Endometrial microvascular endothelial cells (primary cell): ENCODE data around the gene NSFL1C. TPM values are rescaled to one million over a fixed set of nuclear protein-coding genes. Genes with fewer than 3 reads are reported as not detected.

Source experiments
- in situ Hi-C: cut with HindIII; loops from 2 replicates; pipeline ENCODE4 v1.10.0; 2017; ENCODE audit warnings: low sequenced_read_pairs, low pct_unique_long_range_greater_than_20kb; ENCODE audit errors: inconsistent ontology term
- total RNA-seq: library from RNA; depleted of rRNA; stranded (reverse); fragments of >200 nt; gene quantifications from one replicate; pipeline ENCODE4 v1.2.3, GENCODE V29; 2015; ENCODE audit errors: inconsistent ontology term

NSFL1C gene
- total RNA-seq, 1 donor from 2014 or later, result 54.2 TPM

GRCh38 chr20:1434571-1435336, 31.9 kb downstream of the NSFL1C start:
- in situ Hi-C loops, result loop anchor here (10.0 kb wide), 1 partner anchor 110 kb away; the partner anchor contains the start of gene SDCBP2

- in situ Hi-C loops, result loop anchor here (10.0 kb wide), 1 partner anchor 106 kb away; the partner anchor contains the start of gene SDCBP2
Measured at GRCh38 chr20:1431158-1431557, 35.5 kb downstream of the NSFL1C start.

GRCh38 chr20:1430004-1430451, 36.6 kb downstream of the NSFL1C start:
- in situ Hi-C loops, result loop anchor here (10.0 kb wide), 1 partner anchor 105 kb away; the partner anchor contains the start of gene SDCBP2

GRCh38 chr20:1429143-1429728, 37.4 kb downstream of the NSFL1C start:
- in situ Hi-C loops, result no loop called here

GRCh38 chr20:1427457-1428054, 39.1 kb downstream of the NSFL1C start:
- in situ Hi-C loops, result no loop called here

- in situ Hi-C loops, result no loop called here
Measured at GRCh38 chr20:1426231-1426849, 40.3 kb downstream of the NSFL1C start.

- in situ Hi-C loops, result no loop called here
Measured at GRCh38 chr20:1424336-1424735, 42.3 kb downstream of the NSFL1C start.

- in situ Hi-C loops, result no loop called here
Measured at GRCh38 chr20:1423625-1424106, 43.0 kb downstream of the NSFL1C start.

GRCh38 chr20:1423206-1423605, 43.4 kb downstream of the NSFL1C start:
- in situ Hi-C loops, result no loop called here

- in situ Hi-C loops, result no loop called here
Measured at GRCh38 chr20:1422753-1423152, 43.9 kb downstream of the NSFL1C start.

GRCh38 chr20:1420066-1420465, 46.6 kb downstream of the NSFL1C start:
- in situ Hi-C loops, result no loop called here

GRCh38 chr20:1418350-1418749, 48.3 kb downstream of the NSFL1C start:
- in situ Hi-C loops, result no loop called here

- in situ Hi-C loops, result no loop called here
Measured at GRCh38 chr20:1417790-1418189, 48.9 kb downstream of the NSFL1C start.

GRCh38 chr20:1417273-1417672, 49.4 kb downstream of the NSFL1C start:
- in situ Hi-C loops, result no loop called here

GRCh38 chr20:1415667-1416468, 50.8 kb downstream of the NSFL1C start:
- in situ Hi-C loops, result no loop called here

GRCh38 chr20:1414982-1415381, 51.7 kb downstream of the NSFL1C start:
- in situ Hi-C loops, result no loop called here

GRCh38 chr20:1405801-1406200, 60.8 kb downstream of the NSFL1C start:
- in situ Hi-C loops, result no loop called here

- in situ Hi-C loops, result no loop called here
Measured at GRCh38 chr20:1403624-1404023, 63.0 kb downstream of the NSFL1C start.

GRCh38 chr20:1402149-1402548, 64.5 kb downstream of the NSFL1C start:
- in situ Hi-C loops, result no loop called here
